Panc1 (cell line): ENCODE data around the gene SLC30A3. TPM values are rescaled to one million over a fixed set of nuclear protein-coding genes. Genes with fewer than 3 reads are reported as not detected.

Experiments used
- ATAC-seq: fragments of 200-7000 bp; cut with Tn5 transposase; 2 replicates; pipeline ENCODE4 v1.9.1; 2020; ENCODE audit warnings: mild to moderate bottlenecking, moderate library complexity
- BruUV-seq: library from RNA; stranded (reverse); fragments of 400-500 nt; replicated peaks from 2 replicates; lab custom pipeline; 2021; lab: Mats Ljungman, UMichigan
- CTCF ChIA-PET: fragments of 300-600 bp; sonication (Branson Sonifier 250); formaldehyde crosslinking; loops from one replicate; lab custom pipeline; 2022; ENCODE audit warnings: antibody characterized with exemption; lab: Charles Lee
- POLR2A ChIA-PET: fragments of 300-600 bp; sonication (Branson Sonifier 250); formaldehyde crosslinking; loops from one replicate; lab custom pipeline; 2022; ENCODE audit warnings: antibody characterized with exemption; lab: Charles Lee
- DNase-seq: peaks from one replicate; pipeline ENCODE4 v3.0.0-alpha.2; 2010; ENCODE audit warnings: low read depth, low spot score
- H3K27ac ChIP-seq: 2 replicates; pipeline ENCODE4 v1.5.1; 2011; ENCODE audit warnings: mild to moderate bottlenecking, low read length, inconsistent platforms
- H3K27me3 ChIP-seq: fragments of 200-500 bp; sonication (Bioruptor generic); 2 replicates; pipeline ENCODE4 v1.6.0; 2014; ENCODE audit warnings: low read length, inconsistent platforms; ENCODE audit not compliant: control insufficient read depth, insufficient read depth
- H3K36me3 ChIP-seq: fragments of 200-500 bp; sonication (Bioruptor generic); 2 replicates; pipeline ENCODE4 v1.5.1; 2014; ENCODE audit warnings: inconsistent platforms, mild to moderate bottlenecking, low read length, moderate library complexity; ENCODE audit not compliant: control insufficient read depth, insufficient read depth
- H3K4me1 ChIP-seq: 2 replicates; pipeline ENCODE4 v1.5.1; 2011; ENCODE audit warnings: inconsistent platforms, mild to moderate bottlenecking, low read length, moderate library complexity; ENCODE audit not compliant: control insufficient read depth, insufficient read depth
- H3K4me3 ChIP-seq, 2 experiments: 2 replicates each; pipeline ENCODE4 v1.5.1; 2011 to 2012; ENCODE audit warnings: low read depth in 2 of 2, low read length in 2 of 2, mild to moderate bottlenecking in 2 of 2, inconsistent platforms in 1 of 2, moderate library complexity in 1 of 2
- H3K9me3 ChIP-seq: fragments of 200-500 bp; sonication (Bioruptor generic); 2 replicates; pipeline ENCODE4 v1.5.1; 2014; ENCODE audit warnings: low read depth, mild to moderate bottlenecking, inconsistent platforms, low read length, moderate library complexity; ENCODE audit not compliant: control insufficient read depth, insufficient read depth
- CTCF ChIP-seq: fragments of 450-650 bp; IDR thresholded peaks from 2 replicates; pipeline ENCODE4 v1.5.1; 2017; ENCODE audit warnings: mild to moderate bottlenecking
- POLR2AphosphoS5 ChIP-seq: IDR thresholded peaks from 2 replicates; pipeline ENCODE4 v1.6.1; 2012; ENCODE audit warnings: mild to moderate bottlenecking, low read depth, low read length, moderate library complexity
- REST ChIP-seq, 2 experiments: IDR thresholded peaks; 2 replicates each; pipeline ENCODE4 v1.6.1; 2011 to 2012; ENCODE audit warnings: low read depth in 2 of 2, control low read depth in 1 of 2, low read length in 1 of 2, mild to moderate bottlenecking in 1 of 2, moderate library complexity in 1 of 2; ENCODE audit not compliant: insufficient read depth in 1 of 2
- SIN3A ChIP-seq: IDR thresholded peaks from 2 replicates; pipeline ENCODE4 v1.6.1; 2012; ENCODE audit warnings: low read depth, mild to moderate bottlenecking, low read length, moderate library complexity, borderline replicate concordance; ENCODE audit not compliant: insufficient read depth
- TCF7L2 ChIP-seq: IDR thresholded peaks from 2 replicates; pipeline ENCODE4 v1.6.1; 2011; ENCODE audit warnings: mild to moderate bottlenecking, low read depth, low read length, inconsistent platforms
- in situ Hi-C: cut with HindIII; loops from 2 replicates; pipeline ENCODE4 v1.10.0; 2016; ENCODE audit warnings: low sequenced_read_pairs, low pct_unique_long_range_greater_than_20kb
- intact Hi-C: fragments of 100-400 bp; cut with micrococcal nuclease; formaldehyde crosslinking; loops from one replicate; pipeline ENCODE4 v1.10.0; 2022; ENCODE audit not compliant: unreplicated experiment
- total RNA-seq: library from RNA; stranded (reverse); gene quantifications from one replicate; pipeline ENCODE4 v1.2.1, GENCODE V29; 2021; ENCODE audit not compliant: unreplicated experiment

SLC30A3 gene
- total RNA-seq, 1 experiment from 2014 or later: 0.59 TPM

GRCh38 chr2:27255660-27256059, 7.2 kb downstream of the SLC30A3 start:
- TF ChIP-seq CTCF: no peak
- no peak for TF ChIP-seq REST (IDR thresholded peaks at IDR 0.05; ENCODE audit: insufficient read depth in 1 of 2, low read depth in 2 of 2, low read length in 1 of 2)
- TF ChIP-seq SIN3A: no peak
- no peak for TF ChIP-seq POLR2AphosphoS5
- TF ChIP-seq TCF7L2: no peak

GRCh38 chr2:27255187-27255586, 7.7 kb downstream of the SLC30A3 start:
- CTCF ChIA-PET: no interaction called here
- in situ Hi-C loops (no loop called here), intact Hi-C loops (no loop called here)
- H3K27ac ChIP-seq: no peak overlapping the region
- no TSS peak for BruUV-seq
- TF ChIP-seq TCF7L2: no peak
- no peak for TF ChIP-seq SIN3A
- no peak for TF ChIP-seq POLR2AphosphoS5
- no peak for TF ChIP-seq CTCF
- TF ChIP-seq REST (IDR thresholded peaks at IDR 0.05; ENCODE audit: insufficient read depth in 1 of 2, low read depth in 2 of 2, low read length in 1 of 2): no peak
- H3K27me3 ChIP-seq: peaks cover 2% of the 10 kb centered on the region; the same call in 1 of the 2 replicates
- H3K9me3 ChIP-seq: no peaks in the 10 kb centered on the region
- no peaks in the 10 kb centered on the region for H3K4me1 ChIP-seq
- H3K36me3 ChIP-seq: no peaks in the 10 kb centered on the region
- ATAC-seq (no peak), DNase-seq (no peak)
- no peak overlapping the region for H3K4me3 ChIP-seq
- POLR2A ChIA-PET: no interaction called here

More at GRCh38 chr2:27255660-27256059, 7.2 kb downstream of the SLC30A3 start:
- Histone ChIP-seq H3K27ac (no peak overlapping the region), H3K27me3 (peaks cover 2% of the 10 kb centered on the region; the same call in 1 of the 2 replicates), H3K9me3 (no peaks in the 10 kb centered on the region), H3K4me1 (no peaks in the 10 kb centered on the region), H3K4me3 (no peak overlapping the region), H3K36me3 (no peaks in the 10 kb centered on the region)
- intact Hi-C loops: no loop called here
- ATAC-seq: no peak
- CTCF ChIA-PET: no interaction called here
- POLR2A ChIA-PET: no interaction called here
- BruUV-seq: no TSS peak
- no peak for DNase-seq
- in situ Hi-C loops: no loop called here
